ENCODE data around the gene PPP1R9A.

The PPP1R9A gene

DNA sequence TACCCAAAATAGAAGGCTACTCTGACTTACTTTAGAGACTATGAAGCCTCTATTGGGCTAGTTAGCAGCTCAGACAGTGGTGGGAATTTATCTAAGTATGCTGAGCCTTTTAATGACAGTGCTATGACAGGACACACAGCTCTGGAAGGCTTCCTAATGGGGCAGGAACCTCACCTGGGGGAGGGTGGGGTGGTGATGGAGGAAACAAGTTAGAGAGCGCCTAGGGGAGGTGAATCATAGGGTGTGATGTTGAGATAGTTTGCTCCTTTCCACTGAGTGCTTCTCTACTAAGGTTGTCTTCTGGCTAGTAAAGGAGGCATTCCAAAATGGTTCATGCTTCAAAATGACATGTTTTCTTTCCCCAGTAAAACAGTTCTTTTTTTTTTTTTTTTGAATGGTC, 42.1 kb downstream of the PPP1R9A start:
- Histone ChIP-seq H3K9me3 (no peaks in the 10 kb centered on the region), H3K27me3 (no peaks in the 10 kb centered on the region), H3K4me1 (no peaks in the 10 kb centered on the region), H3K4me3 (no peak overlapping the region), H3K36me3 (no peaks in the 10 kb centered on the region), H3K27ac (no peak overlapping the region)
- TF ChIP-seq, protein P1, sequence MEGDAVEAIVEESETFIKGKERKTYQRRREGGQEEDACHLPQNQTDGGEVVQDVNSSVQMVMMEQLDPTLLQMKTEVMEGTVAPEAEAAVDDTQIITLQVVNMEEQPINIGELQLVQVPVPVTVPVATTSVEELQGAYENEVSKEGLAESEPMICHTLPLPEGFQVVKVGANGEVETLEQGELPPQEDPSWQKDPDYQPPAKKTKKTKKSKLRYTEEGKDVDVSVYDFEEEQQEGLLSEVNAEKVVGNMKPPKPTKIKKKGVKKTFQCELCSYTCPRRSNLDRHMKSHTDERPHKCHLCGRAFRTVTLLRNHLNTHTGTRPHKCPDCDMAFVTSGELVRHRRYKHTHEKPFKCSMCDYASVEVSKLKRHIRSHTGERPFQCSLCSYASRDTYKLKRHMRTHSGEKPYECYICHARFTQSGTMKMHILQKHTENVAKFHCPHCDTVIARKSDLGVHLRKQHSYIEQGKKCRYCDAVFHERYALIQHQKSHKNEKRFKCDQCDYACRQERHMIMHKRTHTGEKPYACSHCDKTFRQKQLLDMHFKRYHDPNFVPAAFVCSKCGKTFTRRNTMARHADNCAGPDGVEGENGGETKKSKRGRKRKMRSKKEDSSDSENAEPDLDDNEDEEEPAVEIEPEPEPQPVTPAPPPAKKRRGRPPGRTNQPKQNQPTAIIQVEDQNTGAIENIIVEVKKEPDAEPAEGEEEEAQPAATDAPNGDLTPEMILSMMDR (IDR thresholded peaks at IDR 0.05), result no peak
- intact Hi-C loops (cut with DNase I; ENCODE audit: low total_unique reads), result no loop called here
- DNase-seq, result no peak

DNA sequence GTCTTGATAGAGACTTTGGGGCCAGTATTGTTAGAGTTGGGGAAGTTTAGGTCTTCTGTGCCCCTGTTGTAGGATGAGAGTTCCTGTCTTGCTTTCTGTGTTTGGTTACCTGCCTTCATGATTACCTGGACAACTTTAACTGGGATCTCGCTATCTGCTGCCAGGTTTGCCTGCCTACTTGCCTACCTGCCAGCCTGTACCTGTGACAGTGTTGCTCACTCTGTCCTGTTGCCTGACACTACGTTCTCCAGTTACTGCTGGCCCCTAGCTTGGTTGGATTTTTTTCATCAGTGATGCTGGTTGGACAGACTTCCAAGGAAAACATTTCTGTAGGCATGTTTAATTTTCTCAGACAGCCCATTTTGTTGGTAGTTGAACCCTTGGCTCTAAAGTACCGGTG, 48.4 kb downstream of the PPP1R9A start:
- no peak for DNase-seq
- Histone ChIP-seq H3K27ac (no peak overlapping the region), H3K4me1 (peaks cover 0 to 39% (median 0%) of the 10 kb centered on the region in 4 donors), H3K36me3 (no peaks in the 10 kb centered on the region), H3K27me3 (no peaks in the 10 kb centered on the region), H3K9me3 (no peaks in the 10 kb centered on the region), H3K4me3 (no peak overlapping the region)
- intact Hi-C loops (cut with DNase I; ENCODE audit: low total_unique reads), result no loop called here
- TF ChIP-seq, protein P1 (IDR thresholded peaks at IDR 0.05), result no peak

DNA sequence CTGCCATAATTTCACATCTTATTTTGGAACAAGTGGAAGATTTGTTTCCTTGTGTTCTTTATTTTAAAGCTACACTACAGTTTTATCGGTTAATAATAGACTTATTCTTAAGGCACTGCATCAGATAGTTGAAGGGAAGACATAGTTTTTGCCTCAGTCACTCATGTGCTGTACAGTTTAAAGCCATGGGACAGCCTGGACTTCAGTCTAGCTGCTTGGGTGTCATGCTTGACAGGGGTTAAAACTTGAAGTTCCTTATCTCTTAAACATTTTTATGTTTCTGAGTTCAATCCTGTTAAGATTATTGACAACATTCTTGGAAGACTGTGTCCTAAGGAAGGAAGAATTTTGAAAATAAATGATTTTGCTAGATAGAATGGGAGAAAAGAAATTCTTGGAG, 49.7 kb downstream of the PPP1R9A start:
- Histone ChIP-seq H3K27me3 (no peaks in the 10 kb centered on the region), H3K36me3 (no peaks in the 10 kb centered on the region), H3K27ac (no peak overlapping the region), H3K9me3 (no peaks in the 10 kb centered on the region), H3K4me3 (no peak overlapping the region), H3K4me1 (peaks cover 0 to 52% (median 2%) of the 10 kb centered on the region in 4 donors)
- TF ChIP-seq, protein P1 (IDR thresholded peaks at IDR 0.05), result no peak
- no peak for DNase-seq
- intact Hi-C loops (cut with DNase I; ENCODE audit: low total_unique reads), result no loop called here

DNA sequence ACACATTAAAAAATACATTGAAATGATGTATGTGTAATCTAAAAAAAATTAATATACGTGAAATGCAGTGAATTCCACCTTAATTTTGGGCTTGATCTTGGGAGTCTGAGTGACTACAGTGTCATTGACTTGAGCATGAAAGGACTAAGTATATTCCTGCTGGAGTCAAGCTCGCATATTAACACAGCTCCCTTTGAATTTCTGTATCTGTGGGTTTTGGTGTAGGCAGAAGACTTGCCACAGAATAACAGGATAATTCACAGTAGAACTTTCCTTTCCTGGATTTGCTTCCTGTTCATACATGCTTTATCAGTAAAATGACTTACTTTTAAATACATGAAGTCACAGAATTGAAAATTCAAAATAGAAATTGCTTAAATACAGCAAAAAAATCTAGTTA, 55.3 kb downstream of the PPP1R9A start:
- DNase-seq, result no peak
- no peaks in the 10 kb centered on the region for H3K9me3 ChIP-seq
- no peaks in the 10 kb centered on the region for H3K27me3 ChIP-seq
- H3K4me3 ChIP-seq, result no peak overlapping the region
- TF ChIP-seq, protein P1 (IDR thresholded peaks at IDR 0.05), result no peak
- peaks cover 0 to 38% (median 2%) of the 10 kb centered on the region in 4 donors for H3K4me1 ChIP-seq
- intact Hi-C loops (cut with DNase I; ENCODE audit: low total_unique reads), result no loop called here
- no peak overlapping the region for H3K27ac ChIP-seq
- no peaks in the 10 kb centered on the region for H3K36me3 ChIP-seq

DNA sequence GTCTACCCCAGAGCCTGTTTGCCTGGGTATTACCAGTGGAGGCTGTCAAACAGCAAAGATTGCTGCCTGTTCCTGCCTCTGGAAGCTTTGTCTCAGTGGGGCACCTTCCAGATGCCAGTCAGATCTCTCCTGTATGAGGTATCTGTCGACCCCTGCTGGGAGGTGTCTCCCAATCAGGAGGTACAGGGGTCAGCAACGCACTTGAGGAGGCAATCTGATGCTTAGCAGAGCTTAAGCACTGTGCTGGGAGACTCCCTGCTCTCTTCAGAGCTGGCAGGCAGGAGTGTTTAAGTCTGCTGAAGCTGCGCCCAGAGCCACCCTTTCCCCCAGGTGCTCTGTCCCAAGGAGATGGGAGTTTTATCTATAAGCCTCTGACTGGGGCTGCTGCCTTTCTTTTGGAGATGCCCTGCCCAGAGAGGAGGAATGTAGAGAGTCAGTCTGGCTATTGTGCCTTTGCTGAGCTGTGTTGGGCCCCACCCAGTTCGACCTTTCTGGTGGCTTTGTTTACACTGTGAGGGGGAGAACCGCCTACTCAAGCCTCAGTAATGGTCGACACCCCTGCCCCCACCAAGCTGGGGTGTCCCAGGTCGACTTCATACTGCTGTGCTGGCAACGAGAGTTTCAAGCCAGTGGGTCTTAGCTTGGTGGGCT, 62.2 kb downstream of the PPP1R9A start:
- peaks cover 0 to 31% (median 4%) of the 10 kb centered on the region in 4 donors for H3K4me1 ChIP-seq
- no peaks in the 10 kb centered on the region for H3K36me3 ChIP-seq
- intact Hi-C loops (cut with DNase I; ENCODE audit: low total_unique reads), result no loop called here
- TF ChIP-seq, protein P1 (IDR thresholded peaks at IDR 0.05), result no peak
- no peak overlapping the region for H3K27ac ChIP-seq
- no peak for DNase-seq
- H3K9me3 ChIP-seq, result no peaks in the 10 kb centered on the region
- no peak overlapping the region for H3K4me3 ChIP-seq
- H3K27me3 ChIP-seq, result no peaks in the 10 kb centered on the region
